Measurements from ENCODE around the gene HDLBP. TPM values are rescaled to one million over a fixed set of nuclear protein-coding genes. Genes with fewer than 3 reads are reported as not detected.

HDLBP gene
- total RNA-seq, 1 experiment from 2014 or later: 510 TPM

DNA sequence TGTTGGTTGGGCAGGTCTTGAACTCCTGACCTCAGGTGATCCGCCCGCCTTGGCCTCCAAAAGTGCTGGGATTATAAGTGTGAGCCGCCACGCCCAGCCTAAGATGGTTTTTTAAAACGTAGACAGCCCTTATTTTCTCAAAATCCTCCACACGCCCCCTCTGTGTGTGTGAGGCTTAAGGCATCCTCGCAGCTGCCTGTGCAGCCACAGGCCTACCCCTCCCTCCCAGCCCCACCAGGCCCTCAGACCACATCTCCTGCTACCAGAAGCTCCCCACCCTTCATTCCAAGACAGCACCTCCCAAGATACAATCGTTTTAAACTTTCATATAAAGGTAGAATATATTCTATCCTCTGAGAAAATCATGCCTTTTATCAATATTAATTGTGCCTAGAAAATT is 122.2 kb downstream of the HDLBP start:
- POLR2A ChIA-PET (ENCODE audit: low non-redundant PET): no interaction called here
- intact Hi-C loops (cut with micrococcal nuclease; ENCODE audit: unreplicated experiment): no loop called here
- Histone ChIP-seq H3K9me3 (ENCODE audit: low read depth, low read length, poor library complexity, severe bottlenecking) (no peaks in the 10 kb centered on the region), H3K36me3 (ENCODE audit: insufficient read depth, low read length, poor library complexity, severe bottlenecking) (no peaks in the 10 kb centered on the region), H3K27ac (ENCODE audit: low read depth, low read length, poor library complexity, severe bottlenecking) (no peak overlapping the region), H3K4me1 (ENCODE audit: insufficient read depth, low read length, poor library complexity, severe bottlenecking) (no peaks in the 10 kb centered on the region), H3K27me3 (replicated peaks; ENCODE audit: insufficient read depth, low read depth, low read length, poor library complexity) (no peaks in the 10 kb centered on the region), H3K4me3 (ENCODE audit: low read depth, low read length, poor library complexity, severe bottlenecking) (no peak overlapping the region)
- CTCF ChIA-PET: no interaction called here
- no TSS peak for BruUV-seq (replicated peaks)
- TF ChIP-seq, protein P1, sequence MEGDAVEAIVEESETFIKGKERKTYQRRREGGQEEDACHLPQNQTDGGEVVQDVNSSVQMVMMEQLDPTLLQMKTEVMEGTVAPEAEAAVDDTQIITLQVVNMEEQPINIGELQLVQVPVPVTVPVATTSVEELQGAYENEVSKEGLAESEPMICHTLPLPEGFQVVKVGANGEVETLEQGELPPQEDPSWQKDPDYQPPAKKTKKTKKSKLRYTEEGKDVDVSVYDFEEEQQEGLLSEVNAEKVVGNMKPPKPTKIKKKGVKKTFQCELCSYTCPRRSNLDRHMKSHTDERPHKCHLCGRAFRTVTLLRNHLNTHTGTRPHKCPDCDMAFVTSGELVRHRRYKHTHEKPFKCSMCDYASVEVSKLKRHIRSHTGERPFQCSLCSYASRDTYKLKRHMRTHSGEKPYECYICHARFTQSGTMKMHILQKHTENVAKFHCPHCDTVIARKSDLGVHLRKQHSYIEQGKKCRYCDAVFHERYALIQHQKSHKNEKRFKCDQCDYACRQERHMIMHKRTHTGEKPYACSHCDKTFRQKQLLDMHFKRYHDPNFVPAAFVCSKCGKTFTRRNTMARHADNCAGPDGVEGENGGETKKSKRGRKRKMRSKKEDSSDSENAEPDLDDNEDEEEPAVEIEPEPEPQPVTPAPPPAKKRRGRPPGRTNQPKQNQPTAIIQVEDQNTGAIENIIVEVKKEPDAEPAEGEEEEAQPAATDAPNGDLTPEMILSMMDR (conservative IDR thresholded peaks at IDR 0.05; ENCODE audit: low read depth, low read length): no peak
- no peak for TF ChIP-seq EZH2 (IDR thresholded peaks at IDR 0.05; ENCODE audit: borderline replicate concordance, low read depth, low read length, poor library complexity, severe bottlenecking)
- no peak for DNase-seq (ENCODE audit: low spot score)

DNA sequence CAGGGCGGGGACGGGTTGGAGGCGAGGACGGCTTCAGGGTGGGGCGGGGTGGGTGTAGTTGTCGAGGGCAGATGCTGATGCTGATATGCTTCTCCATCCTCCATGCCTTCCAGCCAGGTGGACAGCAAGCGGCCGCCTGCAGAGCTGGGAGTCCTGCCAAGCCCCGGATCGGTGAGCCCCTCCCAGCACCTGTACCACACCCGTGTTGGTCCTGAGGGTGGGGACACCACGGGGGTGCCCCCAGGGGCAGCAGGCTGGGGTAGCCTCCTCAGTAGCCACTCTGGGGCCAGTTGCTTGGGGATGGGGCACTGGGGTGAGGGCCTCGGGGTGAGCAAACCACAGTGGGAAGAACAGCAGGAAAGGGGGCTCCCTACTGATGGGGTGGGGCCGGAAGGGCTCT is 124.4 kb downstream of the HDLBP start:
- TF ChIP-seq EZH2 (IDR thresholded peaks at IDR 0.05; ENCODE audit: borderline replicate concordance, low read depth, low read length, poor library complexity, severe bottlenecking): no peak
- TF ChIP-seq, protein P1 (conservative IDR thresholded peaks at IDR 0.05; ENCODE audit: low read depth, low read length): no peak

DNA sequence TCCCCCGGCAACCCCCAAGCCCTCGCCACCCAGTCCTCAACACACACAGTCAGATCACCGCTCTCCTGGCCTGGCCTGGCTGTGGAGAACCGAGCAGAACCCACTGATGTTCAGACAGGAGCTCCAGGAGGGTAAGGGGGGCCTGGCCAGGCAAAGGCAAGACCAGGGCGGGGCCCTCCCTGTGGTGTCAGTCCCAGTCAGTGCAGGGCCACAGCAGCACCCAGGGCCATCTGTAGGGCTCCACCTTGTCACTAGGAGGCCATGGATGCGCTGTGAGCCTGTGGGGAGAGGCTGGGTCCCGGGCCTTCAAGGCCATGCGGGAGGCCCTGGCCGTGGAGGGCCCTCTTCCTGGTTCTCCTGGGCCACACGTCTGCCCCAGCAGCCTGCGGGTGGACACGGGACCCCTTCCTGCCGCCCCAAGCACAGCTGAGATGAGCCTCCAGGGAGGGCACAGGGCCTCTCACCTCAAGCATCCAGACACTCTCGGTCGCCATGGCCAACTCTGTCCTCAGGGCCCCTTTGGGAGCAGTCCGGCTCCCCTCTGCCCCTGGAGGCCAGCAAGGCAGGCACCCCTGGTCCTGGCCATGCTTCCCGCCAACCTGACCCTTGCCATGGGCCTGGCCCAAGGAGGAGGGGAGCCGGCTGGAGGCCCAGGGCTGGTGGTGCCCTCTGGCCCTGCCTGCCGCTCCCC is 125.0 kb downstream of the HDLBP start:
- Histone ChIP-seq H3K4me3 (ENCODE audit: low read depth, low read length, poor library complexity, severe bottlenecking) (no peak overlapping the region), H3K27me3 (replicated peaks; ENCODE audit: insufficient read depth, low read depth, low read length, poor library complexity) (no peaks in the 10 kb centered on the region), H3K9me3 (ENCODE audit: low read depth, low read length, poor library complexity, severe bottlenecking) (no peaks in the 10 kb centered on the region), H3K4me1 (ENCODE audit: insufficient read depth, low read length, poor library complexity, severe bottlenecking) (no peaks in the 10 kb centered on the region), H3K27ac (ENCODE audit: low read depth, low read length, poor library complexity, severe bottlenecking) (no peak overlapping the region), H3K36me3 (ENCODE audit: insufficient read depth, low read length, poor library complexity, severe bottlenecking) (no peaks in the 10 kb centered on the region)
- no TSS peak for BruUV-seq (replicated peaks)
- no peak for TF ChIP-seq EZH2 (IDR thresholded peaks at IDR 0.05; ENCODE audit: borderline replicate concordance, low read depth, low read length, poor library complexity, severe bottlenecking)
- TF ChIP-seq, protein P1 (conservative IDR thresholded peaks at IDR 0.05; ENCODE audit: low read depth, low read length): no peak
- ChIA-PET CTCF (no interaction called here), POLR2A (ENCODE audit: low non-redundant PET) (no interaction called here)
- intact Hi-C loops (cut with micrococcal nuclease; ENCODE audit: unreplicated experiment): no loop called here
- no peak for DNase-seq (ENCODE audit: low spot score)

More for the DNA sequence above, 124.4 kb downstream of the HDLBP start:
- H3K4me1 ChIP-seq (ENCODE audit: insufficient read depth, low read length, poor library complexity, severe bottlenecking): no peaks in the 10 kb centered on the region
- H3K27ac ChIP-seq (ENCODE audit: low read depth, low read length, poor library complexity, severe bottlenecking): no peak overlapping the region
- H3K4me3 ChIP-seq (ENCODE audit: low read depth, low read length, poor library complexity, severe bottlenecking): no peak overlapping the region
- intact Hi-C loops (cut with micrococcal nuclease; ENCODE audit: unreplicated experiment): no loop called here
- no TSS peak for BruUV-seq (replicated peaks)
- no peaks in the 10 kb centered on the region for H3K9me3 ChIP-seq (ENCODE audit: low read depth, low read length, poor library complexity, severe bottlenecking)
- ChIA-PET POLR2A (ENCODE audit: low non-redundant PET) (no interaction called here), CTCF (no interaction called here)
- H3K27me3 ChIP-seq (replicated peaks; ENCODE audit: insufficient read depth, low read depth, low read length, poor library complexity): no peaks in the 10 kb centered on the region
- no peak for DNase-seq (ENCODE audit: low spot score)
- no peaks in the 10 kb centered on the region for H3K36me3 ChIP-seq (ENCODE audit: insufficient read depth, low read length, poor library complexity, severe bottlenecking)
